ENCODE measurements around the gene SNX22. TPM values are rescaled to one million over a fixed set of nuclear protein-coding genes. Genes with fewer than 3 reads are reported as not detected.

SNX22 gene
- total and polyA plus RNA-seq, 9 of the 15 experiments (the other 6 are each of a cell fraction or from before 2014, with no cell fraction given): 0.91 to 3.0 (median 2.0) TPM

DNA sequence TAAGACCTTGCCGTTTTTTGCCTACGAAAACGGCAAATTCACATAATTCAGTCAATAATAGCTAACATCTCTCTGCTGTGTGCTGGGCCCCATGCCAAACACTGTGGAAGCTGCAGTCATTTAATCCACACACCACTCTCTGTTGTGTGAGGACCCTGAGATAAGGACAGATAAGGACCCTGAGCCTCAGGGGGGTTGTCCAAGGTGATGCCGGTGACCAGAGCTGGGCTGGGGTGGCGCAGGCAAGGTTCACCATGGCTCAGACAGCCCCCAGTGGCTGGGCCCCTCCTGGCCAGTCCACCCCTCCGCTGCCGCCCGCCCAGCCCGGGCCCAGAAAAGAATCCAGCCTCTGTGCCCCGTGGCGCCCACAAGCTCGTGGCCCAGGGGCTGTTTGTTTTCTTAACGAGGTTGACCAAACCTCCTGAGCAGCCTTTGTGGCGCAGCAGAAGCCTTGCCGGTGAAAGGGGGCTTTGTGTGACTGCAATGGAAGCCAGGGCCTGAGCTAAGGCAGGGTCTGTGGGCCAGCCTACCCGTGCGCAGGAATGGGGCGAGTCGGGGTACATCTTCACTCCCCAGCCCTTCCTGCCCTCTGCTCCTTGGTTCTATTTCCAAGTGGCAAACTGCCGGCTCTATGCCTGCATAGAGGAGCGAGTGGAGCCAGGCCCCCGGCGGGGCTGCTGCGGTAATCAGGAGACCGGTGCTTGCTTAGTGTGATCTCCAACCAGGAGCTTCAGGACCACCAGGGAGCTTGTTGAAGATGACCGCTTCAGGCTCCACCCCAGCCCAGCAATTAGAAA lies 4.4 kb upstream of the SNX22 start (continued):
- TF ChIP-seq, protein P1, sequence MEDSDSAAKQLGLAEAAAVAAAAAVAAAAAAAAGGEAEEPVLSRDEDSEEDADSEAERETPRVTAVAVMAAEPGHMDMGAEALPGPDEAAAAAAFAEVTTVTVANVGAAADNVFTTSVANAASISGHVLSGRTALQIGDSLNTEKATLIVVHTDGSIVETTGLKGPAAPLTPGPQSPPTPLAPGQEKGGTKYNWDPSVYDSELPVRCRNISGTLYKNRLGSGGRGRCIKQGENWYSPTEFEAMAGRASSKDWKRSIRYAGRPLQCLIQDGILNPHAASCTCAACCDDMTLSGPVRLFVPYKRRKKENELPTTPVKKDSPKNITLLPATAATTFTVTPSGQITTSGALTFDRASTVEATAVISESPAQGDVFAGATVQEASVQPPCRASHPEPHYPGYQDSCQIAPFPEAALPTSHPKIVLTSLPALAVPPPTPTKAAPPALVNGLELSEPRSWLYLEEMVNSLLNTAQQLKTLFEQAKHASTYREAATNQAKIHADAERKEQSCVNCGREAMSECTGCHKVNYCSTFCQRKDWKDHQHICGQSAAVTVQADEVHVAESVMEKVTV (CRISPR knock-in tag; IDR thresholded peaks at IDR 0.05): no peak
- TF ChIP-seq JUND (IDR thresholded peaks at IDR 0.05; ENCODE audit: borderline replicate concordance, low read depth, low read length) (peak; percentile 48), JUND (tag; IDR thresholded peaks at IDR 0.05; ENCODE audit: borderline replicate concordance, low read depth, low read length) (no peak; the same call in 2 of the 3 replicates), CC2D1A (IDR thresholded peaks at IDR 0.05) (0 out of 2 replicates have a peak, but pooled peaks have one; percentile 12), CSDE1 (IDR thresholded peaks at IDR 0.05) (no peak), ATF7 (IDR thresholded peaks at IDR 0.05) (peak; percentile 37; the same call in 1 of the 2 replicates), SMAD1 (IDR thresholded peaks at IDR 0.05; ENCODE audit: low read depth, low read length, partially characterized antibody) (no peak), L3MBTL2 (IDR thresholded peaks at IDR 0.05) (0 out of 2 replicates have a peak, but pooled peaks have one; percentile 15), ZNF143 (CRISPR knock-in tag; IDR thresholded peaks at IDR 0.05) (no peak), NR2C2 (CRISPR knock-in tag; IDR thresholded peaks at IDR 0.05) (no peak), NR2C2 (tag; IDR thresholded peaks at IDR 0.05) (no peak), IRF9 (tag; IDR thresholded peaks at IDR 0.05) (no peak), HDGF (IDR thresholded peaks at IDR 0.05) (no peak), ZNF76 (CRISPR knock-in tag; IDR thresholded peaks at IDR 0.05; ENCODE audit: borderline replicate concordance) (no peak), MCM7 (IDR thresholded peaks at IDR 0.05) (no peak), BRF2 (IDR thresholded peaks at IDR 0.05; ENCODE audit: borderline replicate concordance, insufficient read depth, insufficient read length) (no peak), ZNF655 (CRISPR knock-in tag; IDR thresholded peaks at IDR 0.05) (no peak), ZNF707 (CRISPR knock-in tag; conservative IDR thresholded peaks at IDR 0.05) (no peak), PURB (CRISPR knock-in tag; IDR thresholded peaks at IDR 0.05; ENCODE audit: low read depth) (no peak)
- TF ChIP-seq, protein P2, sequence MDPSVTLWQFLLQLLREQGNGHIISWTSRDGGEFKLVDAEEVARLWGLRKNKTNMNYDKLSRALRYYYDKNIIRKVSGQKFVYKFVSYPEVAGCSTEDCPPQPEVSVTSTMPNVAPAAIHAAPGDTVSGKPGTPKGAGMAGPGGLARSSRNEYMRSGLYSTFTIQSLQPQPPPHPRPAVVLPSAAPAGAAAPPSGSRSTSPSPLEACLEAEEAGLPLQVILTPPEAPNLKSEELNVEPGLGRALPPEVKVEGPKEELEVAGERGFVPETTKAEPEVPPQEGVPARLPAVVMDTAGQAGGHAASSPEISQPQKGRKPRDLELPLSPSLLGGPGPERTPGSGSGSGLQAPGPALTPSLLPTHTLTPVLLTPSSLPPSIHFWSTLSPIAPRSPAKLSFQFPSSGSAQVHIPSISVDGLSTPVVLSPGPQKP (CRISPR knock-in tag; IDR thresholded peaks at IDR 0.05): no peak
- TF ChIP-seq, protein P3, sequence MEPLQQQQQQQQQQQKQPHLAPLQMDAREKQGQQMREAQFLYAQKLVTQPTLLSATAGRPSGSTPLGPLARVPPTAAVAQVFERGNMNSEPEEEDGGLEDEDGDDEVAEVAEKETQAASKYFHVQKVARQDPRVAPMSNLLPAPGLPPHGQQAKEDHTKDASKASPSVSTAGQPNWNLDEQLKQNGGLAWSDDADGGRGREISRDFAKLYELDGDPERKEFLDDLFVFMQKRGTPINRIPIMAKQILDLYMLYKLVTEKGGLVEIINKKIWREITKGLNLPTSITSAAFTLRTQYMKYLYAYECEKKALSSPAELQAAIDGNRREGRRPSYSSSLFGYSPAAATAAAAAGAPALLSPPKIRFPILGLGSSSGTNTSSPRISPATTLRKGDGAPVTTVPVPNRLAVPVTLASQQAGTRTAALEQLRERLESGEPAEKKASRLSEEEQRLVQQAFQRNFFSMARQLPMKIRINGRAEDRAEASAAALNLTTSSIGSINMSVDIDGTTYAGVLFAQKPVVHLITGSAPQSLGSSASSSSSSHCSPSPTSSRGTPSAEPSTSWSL (CRISPR knock-in tag; IDR thresholded peaks at IDR 0.05; ENCODE audit: borderline replicate concordance): no peak

Data from K562 (cell line).